ENCODE data around the gene FGF23. TPM values are rescaled to one million over a fixed set of nuclear protein-coding genes. Genes with fewer than 3 reads are reported as not detected.

The FGF23 gene
- total RNA-seq, 1 donor from 2014 or later: not detected

DNA sequence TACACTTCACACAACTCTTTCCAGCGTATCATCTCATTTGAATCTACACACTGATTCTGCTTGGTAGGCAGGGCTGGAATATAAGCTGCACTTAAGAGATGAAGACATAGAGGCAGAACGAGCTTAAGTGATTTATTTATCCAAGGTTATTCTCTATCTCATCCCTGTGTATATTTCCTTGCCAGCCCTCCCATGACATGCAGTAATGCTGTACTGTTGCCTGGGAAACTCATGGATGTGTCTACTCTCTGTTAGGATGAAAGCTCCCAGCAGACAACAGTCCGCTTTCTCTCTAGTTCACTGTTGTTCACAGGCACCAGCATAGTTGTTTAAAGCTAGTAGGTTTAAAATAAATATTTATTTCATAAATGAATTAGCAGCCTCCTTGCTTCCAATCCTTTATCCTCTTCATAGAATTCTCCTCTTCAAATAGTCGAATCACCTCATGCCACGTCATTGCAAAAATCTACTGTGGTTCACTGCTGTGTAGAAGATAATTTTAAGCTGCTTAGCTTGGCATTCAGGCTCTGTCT lies 40.7 kb upstream of the FGF23 start:
- H3K27me3 ChIP-seq (ENCODE audit: control insufficient read depth, insufficient read depth, low read length): peaks cover 3% of the 10 kb centered on the region
- H3K4me3 ChIP-seq (ENCODE audit: low read depth, low read length): no peak overlapping the region
- DNase-seq (ENCODE audit: low read depth) (no peak), FAIRE-seq (no peak)
- H3K36me3 ChIP-seq (ENCODE audit: control insufficient read depth, insufficient read depth, low read length): no peaks in the 10 kb centered on the region
- TF ChIP-seq, protein P1, sequence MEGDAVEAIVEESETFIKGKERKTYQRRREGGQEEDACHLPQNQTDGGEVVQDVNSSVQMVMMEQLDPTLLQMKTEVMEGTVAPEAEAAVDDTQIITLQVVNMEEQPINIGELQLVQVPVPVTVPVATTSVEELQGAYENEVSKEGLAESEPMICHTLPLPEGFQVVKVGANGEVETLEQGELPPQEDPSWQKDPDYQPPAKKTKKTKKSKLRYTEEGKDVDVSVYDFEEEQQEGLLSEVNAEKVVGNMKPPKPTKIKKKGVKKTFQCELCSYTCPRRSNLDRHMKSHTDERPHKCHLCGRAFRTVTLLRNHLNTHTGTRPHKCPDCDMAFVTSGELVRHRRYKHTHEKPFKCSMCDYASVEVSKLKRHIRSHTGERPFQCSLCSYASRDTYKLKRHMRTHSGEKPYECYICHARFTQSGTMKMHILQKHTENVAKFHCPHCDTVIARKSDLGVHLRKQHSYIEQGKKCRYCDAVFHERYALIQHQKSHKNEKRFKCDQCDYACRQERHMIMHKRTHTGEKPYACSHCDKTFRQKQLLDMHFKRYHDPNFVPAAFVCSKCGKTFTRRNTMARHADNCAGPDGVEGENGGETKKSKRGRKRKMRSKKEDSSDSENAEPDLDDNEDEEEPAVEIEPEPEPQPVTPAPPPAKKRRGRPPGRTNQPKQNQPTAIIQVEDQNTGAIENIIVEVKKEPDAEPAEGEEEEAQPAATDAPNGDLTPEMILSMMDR (IDR thresholded peaks at IDR 0.05; ENCODE audit: insufficient read depth, low read length, severe bottlenecking): no peak

DNA sequence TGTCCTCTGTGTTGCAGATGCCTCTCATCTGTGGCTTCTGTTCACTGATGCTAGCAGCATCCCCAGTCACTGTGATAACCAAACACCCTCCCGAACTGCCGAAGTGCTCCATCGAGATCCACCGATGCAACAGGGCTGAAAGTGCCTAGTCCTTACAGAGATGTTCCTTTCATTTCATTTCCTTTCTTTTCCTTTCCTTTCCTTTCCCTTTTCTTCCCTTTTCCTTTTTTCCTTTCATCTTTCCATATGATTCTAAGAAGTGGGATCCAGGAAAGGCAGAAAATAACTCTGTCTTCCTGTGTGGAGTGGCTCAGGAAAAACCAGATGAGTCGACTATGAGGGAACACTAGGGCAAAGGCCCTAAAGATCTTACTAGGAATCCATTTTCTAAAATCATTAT lies 39.4 kb upstream of the FGF23 start:
- DNase-seq (ENCODE audit: low read depth): no peak
- Histone ChIP-seq H3K4me3 (ENCODE audit: low read depth, low read length) (no peak overlapping the region), H3K36me3 (ENCODE audit: control insufficient read depth, insufficient read depth, low read length) (no peaks in the 10 kb centered on the region), H3K27me3 (ENCODE audit: control insufficient read depth, insufficient read depth, low read length) (peaks cover 3% of the 10 kb centered on the region)
- peak; percentile 79 for FAIRE-seq
- TF ChIP-seq, protein P1 (IDR thresholded peaks at IDR 0.05; ENCODE audit: insufficient read depth, low read length, severe bottlenecking): no peak

DNA sequence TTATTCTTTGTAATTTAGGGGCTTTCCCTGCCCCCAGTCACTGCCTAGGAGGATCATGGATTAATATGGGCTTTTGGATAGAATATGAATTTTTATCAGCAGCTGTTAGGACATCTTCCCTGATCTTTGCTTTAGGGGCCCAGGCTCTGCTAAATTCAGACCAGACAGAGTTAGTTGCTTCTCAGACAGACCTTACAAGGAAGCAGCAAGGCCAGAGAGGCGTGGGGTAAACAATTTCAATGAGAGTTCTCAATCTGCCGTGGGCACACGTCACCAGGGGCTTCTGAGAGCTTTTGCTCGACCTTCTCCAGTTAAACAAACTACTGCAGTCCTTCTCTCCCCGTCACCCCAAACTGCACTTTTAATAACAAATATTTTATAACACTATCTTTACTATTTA lies 38.4 kb upstream of the FGF23 start:
- FAIRE-seq (no peak), DNase-seq (ENCODE audit: low read depth) (no peak)
- Histone ChIP-seq H3K27me3 (ENCODE audit: control insufficient read depth, insufficient read depth, low read length) (peaks cover 3% of the 10 kb centered on the region), H3K4me3 (ENCODE audit: low read depth, low read length) (no peak overlapping the region), H3K36me3 (ENCODE audit: control insufficient read depth, insufficient read depth, low read length) (no peaks in the 10 kb centered on the region)
- TF ChIP-seq, protein P1 (IDR thresholded peaks at IDR 0.05; ENCODE audit: insufficient read depth, low read length, severe bottlenecking): no peak

DNA sequence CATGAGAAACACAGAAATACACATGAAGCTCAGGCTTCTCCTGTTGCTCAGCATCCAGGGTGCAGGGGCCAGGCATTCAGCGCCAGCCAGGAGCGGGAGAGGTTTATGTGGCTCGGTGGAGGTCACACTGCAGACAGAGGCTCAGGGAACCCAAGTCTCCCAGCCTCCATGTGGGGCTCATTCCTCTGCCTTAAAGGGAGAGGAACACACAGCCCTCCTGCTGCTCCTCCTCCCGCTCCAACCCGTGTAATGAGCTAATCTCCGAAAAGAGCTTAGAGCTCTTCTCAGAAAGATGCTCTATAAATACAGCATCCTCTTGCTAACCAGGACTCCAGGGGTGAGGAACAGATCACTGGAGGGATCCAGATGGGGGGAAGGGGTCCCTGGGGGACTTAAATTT lies 37.9 kb upstream of the FGF23 start:
- Histone ChIP-seq H3K4me3 (ENCODE audit: low read depth, low read length) (no peak overlapping the region), H3K36me3 (ENCODE audit: control insufficient read depth, insufficient read depth, low read length) (no peaks in the 10 kb centered on the region), H3K27me3 (ENCODE audit: control insufficient read depth, insufficient read depth, low read length) (peaks cover 3% of the 10 kb centered on the region)
- FAIRE-seq (no peak), DNase-seq (ENCODE audit: low read depth) (no peak)
- TF ChIP-seq, protein P1 (IDR thresholded peaks at IDR 0.05; ENCODE audit: insufficient read depth, low read length, severe bottlenecking): no peak

DNA sequence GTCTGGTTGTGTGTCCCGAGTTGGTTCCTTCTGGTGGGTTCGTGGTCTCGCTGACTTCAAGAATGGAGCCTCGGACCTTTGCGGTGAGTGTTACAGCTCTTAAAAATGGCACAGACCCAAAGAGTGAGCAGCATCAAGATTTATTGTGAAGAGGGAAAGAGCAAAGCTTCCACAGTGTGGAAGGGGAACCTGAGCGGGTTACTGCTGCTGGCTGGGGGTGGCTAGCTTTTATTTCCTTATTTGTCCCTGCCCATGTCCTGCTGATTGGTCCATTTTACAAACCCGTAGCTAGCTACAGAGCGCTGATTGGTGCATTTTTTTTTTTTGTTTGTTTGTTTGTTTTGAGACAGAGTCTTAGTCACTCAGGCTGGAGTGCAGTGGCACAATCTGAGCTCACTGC lies 36.8 kb upstream of the FGF23 start:
- FAIRE-seq: no peak
- Histone ChIP-seq H3K36me3 (ENCODE audit: control insufficient read depth, insufficient read depth, low read length) (no peaks in the 10 kb centered on the region), H3K4me3 (ENCODE audit: low read depth, low read length) (no peak overlapping the region), H3K27me3 (ENCODE audit: control insufficient read depth, insufficient read depth, low read length) (peaks cover 3% of the 10 kb centered on the region)
- no peak for DNase-seq (ENCODE audit: low read depth)
- TF ChIP-seq, protein P1 (IDR thresholded peaks at IDR 0.05; ENCODE audit: insufficient read depth, low read length, severe bottlenecking): no peak

DNA sequence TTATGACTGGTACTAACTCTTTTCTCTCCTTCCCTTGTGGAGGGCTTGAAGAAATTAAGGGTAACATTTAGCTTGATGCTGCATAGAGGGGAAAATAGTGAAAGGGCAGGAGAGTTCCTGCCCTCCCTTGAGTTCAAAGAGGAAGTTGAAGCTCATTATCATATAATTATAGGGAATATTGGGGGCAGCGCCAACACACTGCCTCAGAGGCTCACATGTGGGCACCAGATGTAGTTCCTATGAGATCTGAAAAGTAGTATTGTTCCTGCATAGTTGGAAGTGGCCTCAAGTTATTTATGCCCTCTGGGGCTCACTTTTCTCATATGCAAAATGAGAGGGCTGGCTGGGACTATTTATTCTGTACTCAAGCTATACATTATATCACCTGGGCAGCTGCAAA lies 33.0 kb upstream of the FGF23 start:
- Histone ChIP-seq H3K36me3 (ENCODE audit: control insufficient read depth, insufficient read depth, low read length) (no peaks in the 10 kb centered on the region), H3K27me3 (ENCODE audit: control insufficient read depth, insufficient read depth, low read length) (peaks cover 1% of the 10 kb centered on the region)

More for the DNA sequence above, 33.0 kb upstream of the FGF23 start:
- TF ChIP-seq, protein P1 (IDR thresholded peaks at IDR 0.05; ENCODE audit: insufficient read depth, low read length, severe bottlenecking): no peak
- H3K4me3 ChIP-seq (ENCODE audit: low read depth, low read length): no peak overlapping the region
- DNase-seq (ENCODE audit: low read depth) (no peak), FAIRE-seq (no peak)
